Measurements from ENCODE around the gene PHLDB2. TPM values are rescaled to one million over a fixed set of nuclear protein-coding genes. Genes with fewer than 3 reads are reported as not detected.

PHLDB2 gene
- total RNA-seq, 6 donors from 2014 or later, result 22.4 to 67.1 (median 42.7) TPM

GRCh38 chr3:111870620-111871019 lies 11.6 kb downstream of the PHLDB2 start:
- ATAC-seq (ENCODE audit: low FRiP score in 2 of 2), result no peak
- Histone ChIP-seq H3K27me3 (no peaks in the 10 kb centered on the region), H3K9me3 (no peaks in the 10 kb centered on the region), H3K27ac (no peak overlapping the region), H3K36me3 (no peaks in the 10 kb centered on the region), H3K4me3 (no peak overlapping the region), H3K4me1 (peaks cover 0 to 15% (median 7%) of the 10 kb centered on the region in 4 donors)
- TF ChIP-seq POLR2AphosphoS5 (IDR thresholded peaks at IDR 0.05) (no peak), CTCF (IDR thresholded peaks at IDR 0.05) (no peak), POLR2A (IDR thresholded peaks at IDR 0.05) (no peak), EP300 (IDR thresholded peaks at IDR 0.05) (no peak)
- DNase-seq, result no peak
- WGBS, 2 donors, result 90 to 94% methylated on average over 3 of the region's 3 CpGs

GRCh38 chr3:111871809-111872623 lies 13.0 kb downstream of the PHLDB2 start:
- Histone ChIP-seq H3K4me3 (no peak overlapping the region), H3K27ac (no peak overlapping the region), H3K4me1 (peaks cover 0 to 9% (median 4%) of the 10 kb centered on the region in 4 donors), H3K9me3 (no peaks in the 10 kb centered on the region), H3K27me3 (no peaks in the 10 kb centered on the region), H3K36me3 (no peaks in the 10 kb centered on the region)
- 82 to 87% methylated on average over 6 of the region's 6 CpGs for WGBS, 2 donors
- no peak for DNase-seq
- no peak for TF ChIP-seq EP300 (IDR thresholded peaks at IDR 0.05)
- no peak for TF ChIP-seq POLR2AphosphoS5 (IDR thresholded peaks at IDR 0.05)
- no peak for TF ChIP-seq POLR2A (IDR thresholded peaks at IDR 0.05)
- no peak for TF ChIP-seq CTCF (IDR thresholded peaks at IDR 0.05)
- ATAC-seq (ENCODE audit: low FRiP score in 2 of 2), result no peak

GRCh38 chr3:111872979-111873378 lies 13.9 kb downstream of the PHLDB2 start:
- Histone ChIP-seq H3K36me3 (no peaks in the 10 kb centered on the region), H3K9me3 (no peaks in the 10 kb centered on the region), H3K27me3 (no peaks in the 10 kb centered on the region), H3K27ac (no peak overlapping the region), H3K4me1 (peaks cover 0 to 7% (median 2%) of the 10 kb centered on the region in 4 donors), H3K4me3 (no peak overlapping the region)
- 68 to 79% methylated on average over 2 of the region's 2 CpGs for WGBS, 2 donors
- ATAC-seq (ENCODE audit: low FRiP score in 2 of 2) (no peak), DNase-seq (no peak)
- TF ChIP-seq CTCF (IDR thresholded peaks at IDR 0.05) (no peak), POLR2AphosphoS5 (IDR thresholded peaks at IDR 0.05) (no peak), EP300 (IDR thresholded peaks at IDR 0.05) (no peak), POLR2A (IDR thresholded peaks at IDR 0.05) (no peak)

- WGBS, 2 donors, result 79 to 83% methylated on average over 2 of the region's 2 CpGs
- no peaks in the 10 kb centered on the region for H3K36me3 ChIP-seq
Observed at GRCh38 chr3:111874177-111874820, 15.2 kb downstream of the PHLDB2 start.

More at GRCh38 chr3:111874177-111874820, 15.2 kb downstream of the PHLDB2 start:
- TF ChIP-seq CTCF (IDR thresholded peaks at IDR 0.05) (no peak), POLR2A (IDR thresholded peaks at IDR 0.05) (no peak), POLR2AphosphoS5 (IDR thresholded peaks at IDR 0.05) (no peak), EP300 (IDR thresholded peaks at IDR 0.05) (no peak)
- no peak overlapping the region for H3K4me3 ChIP-seq
- no peaks in the 10 kb centered on the region for H3K9me3 ChIP-seq
- H3K27me3 ChIP-seq, result no peaks in the 10 kb centered on the region
- DNase-seq (no peak), ATAC-seq (ENCODE audit: low FRiP score in 2 of 2) (peak in 1 of 2 donors; percentile 76)
- no peak overlapping the region for H3K27ac ChIP-seq
- H3K4me1 ChIP-seq, result peaks cover 0 to 7% (median 1%) of the 10 kb centered on the region in 4 donors

Data from upper lobe of left lung (tissue), 6 donors.